Right lobe of liver (tissue), 6 donors: ENCODE measurements around the gene PACRG. TPM values are rescaled to one million over a fixed set of nuclear protein-coding genes. Genes with fewer than 3 reads are reported as not detected.
A peak's percentile ranks its signal among the peaks of the same experiment; 100 is the strongest.

Source experiments
- ATAC-seq, 4 donors: fragments of 200-7000 bp; cut with Tn5 transposase; one replicate each; pipeline ENCODE4 v1.9.1; 2020; ENCODE audit warnings: mild to moderate bottlenecking in 4 of 4, moderate library complexity in 4 of 4
- DNase-seq, 3 donors: peaks; one replicate each; pipeline ENCODE4 v3.0.0-alpha.2; 2020
- H3K27ac ChIP-seq, 3 donors: fragments of 200-600 bp; one replicate each; pipeline ENCODE4 v1.8.0; 2022
- H3K27me3 ChIP-seq, 2 donors: fragments of 200-600 bp; one replicate each; pipeline ENCODE4 v1.8.0; 2022
- H3K36me3 ChIP-seq, 4 donors: fragments of 200-600 bp; sonication (generic) in 1 of 4; one replicate each; pipeline versions ENCODE4 v1.5.1 to v1.8.0; 2017 to 2022; ENCODE audit warnings: control low read depth in 1 of 4
- H3K4me1 ChIP-seq, 4 donors: fragments of 200-600 bp; sonication (generic) in 1 of 4; one replicate each; pipeline versions ENCODE4 v1.5.1 to v1.8.0; 2017 to 2022; ENCODE audit warnings: control low read depth in 1 of 4
- H3K4me3 ChIP-seq, 3 donors: fragments of 200-600 bp; one replicate each; pipeline ENCODE4 v1.8.0; 2022
- H3K9me3 ChIP-seq, 4 donors: fragments of 200-600 bp; sonication (generic) in 1 of 4; one replicate each; pipeline versions ENCODE4 v1.5.1 to v1.8.0; 2017 to 2022; ENCODE audit warnings: control low read depth in 1 of 4
- POLR2A ChIP-seq: fragments of 450-650 bp; IDR thresholded peaks from one replicate; pipeline ENCODE4 v1.6.1; 2017; ENCODE audit warnings: antibody characterized with exemption, mild to moderate bottlenecking
- WGBS: methylation state at CpG from one replicate; pipeline ENCODE4 v1.1.6; 2018; ENCODE audit warnings: low coverage, low lambda C conversion rate; ENCODE audit not compliant: insufficient coverage; ENCODE audit errors: missing lambda C conversion rate; 5-methylcytosine and 5-hydroxymethylcytosine counted together
- intact Hi-C, 2 donors: fragments of 100-400 bp; cut with DNase I; formaldehyde crosslinking; loops; one replicate each; pipeline versions ENCODE4 v1.11.2 to v1.14.1; 2022
- total RNA-seq, 6 experiments: library from RNA; depleted of rRNA in 2 of 6; stranded (reverse); fragments of >200 nt in 2 of 6; fragmentation: NEBNext Ultra II Directional in 3 of 6; extraction: Animal tissue kit (Norgen Biotek cat#: 25700) in 3 of 6; gene quantifications; one replicate each; pipeline versions ENCODE4 v1.1.0 to v1.2.4, GENCODE V29; 2016 to 2023
- TF ChIP-seq, protein P1 (sequence below), 4 donors: fragments of 200-600 bp in 3 of 4; fragments of 450-650 bp in 1 of 4; IDR thresholded peaks; one replicate each; pipeline versions ENCODE4 v1.5.1 to v1.8.0; 2016 to 2022; ENCODE audit warnings: antibody characterized with exemption in 4 of 4, mild to moderate bottlenecking in 2 of 4
- donor health status: DM: no; HTN: yes; CAD: no.
- donor health status: DM: no; HTN: no; CAD: no.
- donor health status: DM: no; HTN: no; CAD: no.
- donor health status: DM: no; HTN: yes; CAD: no.
- donor health status: DM: no; HTN: yes; CAD: no.

PACRG gene
- total RNA-seq, 6 experiments from 2014 or later = 0.25 to 5.3 (median 2.7) TPM

DNA sequence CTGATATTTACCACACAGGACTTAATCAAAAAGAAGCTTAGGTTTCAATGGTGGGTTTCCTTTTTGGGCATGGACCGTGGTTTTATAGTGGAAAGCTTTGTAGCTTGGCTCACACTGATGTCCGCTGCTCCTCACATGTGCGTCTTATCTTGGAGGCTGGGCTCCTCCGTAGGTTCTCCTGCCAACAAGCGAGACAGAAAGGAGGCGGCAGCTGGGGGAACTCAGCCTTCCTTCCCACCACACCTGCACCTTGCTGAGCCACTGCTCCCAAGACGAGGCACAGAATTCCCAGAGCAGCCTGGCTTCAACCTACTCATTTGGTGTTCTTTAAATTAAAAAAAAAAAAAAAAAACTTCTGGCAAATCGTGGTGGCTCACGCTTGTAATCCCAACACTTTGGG is 451.3 kb downstream of the PACRG start:
- intact Hi-C loops = loop anchor here in 1 of 2 donors (10.0 kb wide), 1 partner anchor 786 kb away; no protein-coding TSS in a partner anchor
- WGBS = 92% methylated on average over 6 of the region's 9 CpGs
- Histone ChIP-seq H3K4me1 (peaks cover 0 to 9% (median 0%) of the 10 kb centered on the region in 4 donors), H3K27me3 (no peaks in the 10 kb centered on the region), H3K4me3 (no peak overlapping the region), H3K27ac (no peak overlapping the region), H3K36me3 (no peaks in the 10 kb centered on the region), H3K9me3 (no peaks in the 10 kb centered on the region)
- TF ChIP-seq, protein P1, sequence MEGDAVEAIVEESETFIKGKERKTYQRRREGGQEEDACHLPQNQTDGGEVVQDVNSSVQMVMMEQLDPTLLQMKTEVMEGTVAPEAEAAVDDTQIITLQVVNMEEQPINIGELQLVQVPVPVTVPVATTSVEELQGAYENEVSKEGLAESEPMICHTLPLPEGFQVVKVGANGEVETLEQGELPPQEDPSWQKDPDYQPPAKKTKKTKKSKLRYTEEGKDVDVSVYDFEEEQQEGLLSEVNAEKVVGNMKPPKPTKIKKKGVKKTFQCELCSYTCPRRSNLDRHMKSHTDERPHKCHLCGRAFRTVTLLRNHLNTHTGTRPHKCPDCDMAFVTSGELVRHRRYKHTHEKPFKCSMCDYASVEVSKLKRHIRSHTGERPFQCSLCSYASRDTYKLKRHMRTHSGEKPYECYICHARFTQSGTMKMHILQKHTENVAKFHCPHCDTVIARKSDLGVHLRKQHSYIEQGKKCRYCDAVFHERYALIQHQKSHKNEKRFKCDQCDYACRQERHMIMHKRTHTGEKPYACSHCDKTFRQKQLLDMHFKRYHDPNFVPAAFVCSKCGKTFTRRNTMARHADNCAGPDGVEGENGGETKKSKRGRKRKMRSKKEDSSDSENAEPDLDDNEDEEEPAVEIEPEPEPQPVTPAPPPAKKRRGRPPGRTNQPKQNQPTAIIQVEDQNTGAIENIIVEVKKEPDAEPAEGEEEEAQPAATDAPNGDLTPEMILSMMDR (IDR thresholded peaks at IDR 0.05) = no peak
- no peak for TF ChIP-seq POLR2A
- DNase-seq (no peak), ATAC-seq (no peak)

DNA sequence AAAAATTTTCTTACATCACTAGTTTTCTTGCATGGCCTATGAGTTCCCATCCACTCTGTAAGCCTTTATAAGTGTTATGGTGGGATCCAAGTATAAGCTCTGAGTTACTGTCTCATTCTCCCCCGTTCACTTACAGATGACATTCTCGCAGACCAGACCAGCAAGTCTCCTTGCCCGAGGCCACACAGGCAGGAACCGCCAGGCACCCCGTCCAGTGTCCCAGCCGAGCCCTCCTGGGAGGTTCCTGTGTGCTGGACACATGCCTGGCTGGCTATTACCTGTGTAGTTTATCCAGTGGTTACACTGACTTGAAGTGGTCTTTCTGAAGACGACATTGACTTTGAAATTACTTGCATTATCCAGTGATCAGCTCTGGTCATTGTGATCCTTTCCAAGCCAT is 451.9 kb downstream of the PACRG start:
- 73% methylated on average over 5 of the region's 7 CpGs for WGBS
- no peak for DNase-seq
- no peak overlapping the region for H3K27ac ChIP-seq
- TF ChIP-seq, protein P1 (IDR thresholded peaks at IDR 0.05) = no peak
- no peak for TF ChIP-seq POLR2A
- intact Hi-C loops = loop anchor here (10.0 kb wide), 2 partner anchors 245 to 785 kb away; no protein-coding TSS in a partner anchor
- H3K27me3 ChIP-seq = no peaks in the 10 kb centered on the region
- no peaks in the 10 kb centered on the region for H3K9me3 ChIP-seq
- H3K4me1 ChIP-seq = peaks cover 0 to 9% (median 0%) of the 10 kb centered on the region in 4 donors
- no peaks in the 10 kb centered on the region for H3K36me3 ChIP-seq
- H3K4me3 ChIP-seq = no peak overlapping the region
- ATAC-seq = no peak

DNA sequence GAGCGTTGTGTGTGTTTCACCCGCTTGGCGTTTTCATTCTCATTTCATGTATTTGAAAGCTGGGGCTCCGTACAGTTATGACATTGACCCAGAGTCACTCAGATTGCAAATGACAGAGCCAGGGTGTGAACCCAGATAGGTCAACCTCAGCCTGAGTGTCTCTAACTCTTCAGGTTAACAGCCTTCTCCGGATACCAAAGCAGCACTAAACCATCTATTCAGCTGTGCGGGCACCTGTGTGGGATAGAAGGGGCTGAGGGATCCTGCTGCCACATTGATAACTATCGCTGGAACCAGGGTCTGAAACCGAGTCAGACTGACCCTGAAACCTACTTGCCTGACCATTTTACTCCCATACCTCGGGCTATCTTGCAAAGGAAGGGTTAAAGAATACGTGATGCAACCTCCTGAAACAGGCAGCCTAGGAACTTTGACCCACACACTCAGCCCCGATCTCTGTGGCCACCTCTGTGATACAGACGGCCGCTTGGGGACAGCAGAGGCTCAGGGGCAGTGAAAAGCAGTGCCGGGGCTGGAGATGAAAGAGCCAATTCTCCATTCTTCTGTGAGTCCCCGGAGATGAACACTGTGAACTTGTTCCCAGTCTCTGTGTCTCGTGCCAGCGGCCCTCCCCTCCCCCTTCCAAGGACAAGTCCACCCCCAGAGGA is 453.2 kb downstream of the PACRG start:
- H3K27ac ChIP-seq = peak overlapping the region; percentile 18 to 61 (median 59)
- intact Hi-C loops = loop anchor here in 1 of 2 donors (10.0 kb wide), 1 partner anchor 244 kb away; no protein-coding TSS in a partner anchor
- H3K27me3 ChIP-seq = no peaks in the 10 kb centered on the region

DNA sequence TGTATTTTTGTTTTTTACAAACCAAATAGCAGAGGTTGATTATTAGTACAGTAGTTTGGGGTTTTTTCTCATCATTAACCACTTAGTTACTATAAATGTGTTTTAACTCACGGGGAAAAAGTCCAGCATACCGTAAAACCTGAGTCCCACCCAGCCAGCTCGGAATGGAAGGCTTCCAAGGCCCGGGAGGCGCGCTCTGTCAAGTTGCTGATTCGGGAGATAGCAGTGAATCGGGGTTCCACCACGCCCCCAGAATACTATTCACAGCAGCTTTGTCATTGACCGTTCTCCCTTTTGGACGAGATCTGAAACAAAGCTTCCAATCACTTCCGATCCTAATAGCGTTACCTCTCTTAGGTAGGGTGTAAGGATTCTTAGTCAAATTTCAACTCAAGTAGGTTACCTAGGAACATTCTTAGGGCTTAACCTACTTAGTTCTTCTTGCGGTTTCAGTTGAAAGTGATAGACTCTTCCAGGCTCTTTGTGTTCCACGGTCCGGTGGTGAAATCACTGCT is 453.9 kb downstream of the PACRG start:
- ATAC-seq (peak in 1 of 4 donors; percentile 8), DNase-seq (no peak)
- Histone ChIP-seq H3K4me3 (peak overlapping the region; percentile 15 to 50 (median 19)), H3K27ac (no peak overlapping the region), H3K36me3 (no peaks in the 10 kb centered on the region), H3K9me3 (no peaks in the 10 kb centered on the region), H3K27me3 (no peaks in the 10 kb centered on the region), H3K4me1 (peaks cover 0 to 9% (median 0%) of the 10 kb centered on the region in 4 donors)
- intact Hi-C loops = loop anchor here in 1 of 2 donors (10.0 kb wide), 1 partner anchor 243 kb away; no protein-coding TSS in a partner anchor
- WGBS = 50% methylated on average over 16 of the region's 16 CpGs
- no peak for TF ChIP-seq POLR2A
- TF ChIP-seq, protein P1 (IDR thresholded peaks at IDR 0.05) = no peak

More for the DNA sequence above, 453.2 kb downstream of the PACRG start:
- 9% methylated on average over 14 of the region's 17 CpGs for WGBS
- DNase-seq (peak; percentile 87 to 92 (median 89)), ATAC-seq (peak; percentile 99 to 100 (median 99))
- Histone ChIP-seq H3K9me3 (no peaks in the 10 kb centered on the region), H3K36me3 (no peaks in the 10 kb centered on the region), H3K4me3 (peak overlapping the region; percentile 39 to 50 (median 40)), H3K4me1 (peaks cover 0 to 9% (median 0%) of the 10 kb centered on the region in 4 donors)
- TF ChIP-seq, protein P1 (IDR thresholded peaks at IDR 0.05) = peak; percentile 84 to 96 (median 88)
- TF ChIP-seq POLR2A = no peak
